ENCODE results near the gene TST.

The TST gene

DNA sequence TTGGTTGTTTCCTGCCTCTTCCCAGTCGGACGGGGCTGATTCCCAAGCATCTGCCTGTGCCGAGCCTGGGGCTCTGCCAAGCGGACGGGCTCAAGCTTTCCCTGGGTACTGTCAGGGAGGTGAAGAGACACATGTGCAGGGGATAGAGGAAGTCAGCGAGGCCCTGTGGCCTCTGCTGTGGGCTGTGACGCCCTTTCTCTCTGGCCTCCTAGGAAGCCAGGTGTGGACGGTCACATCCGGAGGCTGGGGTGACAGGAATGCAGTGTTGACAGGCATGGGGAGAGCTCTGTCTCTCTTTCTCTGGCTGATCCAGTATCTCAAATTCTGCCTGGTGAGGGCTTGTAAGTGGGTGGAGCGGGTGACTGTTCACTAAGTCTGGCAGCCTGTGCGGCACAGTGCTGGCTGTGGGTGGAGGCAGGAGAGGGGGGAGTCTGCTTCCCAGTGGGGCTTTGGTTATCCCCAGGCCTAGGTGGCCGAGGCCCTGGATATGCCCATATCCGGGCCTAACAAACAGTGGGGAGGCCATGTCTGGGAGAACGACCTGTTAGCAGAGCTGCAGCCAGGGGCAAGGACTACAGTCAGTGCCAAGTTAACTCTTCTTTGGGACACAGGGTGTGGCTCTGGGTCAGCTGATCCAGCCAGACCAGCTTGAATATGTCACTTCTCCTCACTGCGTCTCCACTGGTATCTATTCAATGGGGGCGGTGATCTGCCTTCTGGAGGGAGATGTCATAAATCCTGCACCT, 34.2 kb upstream of the TST start:
- no peak for DNase-seq

DNA sequence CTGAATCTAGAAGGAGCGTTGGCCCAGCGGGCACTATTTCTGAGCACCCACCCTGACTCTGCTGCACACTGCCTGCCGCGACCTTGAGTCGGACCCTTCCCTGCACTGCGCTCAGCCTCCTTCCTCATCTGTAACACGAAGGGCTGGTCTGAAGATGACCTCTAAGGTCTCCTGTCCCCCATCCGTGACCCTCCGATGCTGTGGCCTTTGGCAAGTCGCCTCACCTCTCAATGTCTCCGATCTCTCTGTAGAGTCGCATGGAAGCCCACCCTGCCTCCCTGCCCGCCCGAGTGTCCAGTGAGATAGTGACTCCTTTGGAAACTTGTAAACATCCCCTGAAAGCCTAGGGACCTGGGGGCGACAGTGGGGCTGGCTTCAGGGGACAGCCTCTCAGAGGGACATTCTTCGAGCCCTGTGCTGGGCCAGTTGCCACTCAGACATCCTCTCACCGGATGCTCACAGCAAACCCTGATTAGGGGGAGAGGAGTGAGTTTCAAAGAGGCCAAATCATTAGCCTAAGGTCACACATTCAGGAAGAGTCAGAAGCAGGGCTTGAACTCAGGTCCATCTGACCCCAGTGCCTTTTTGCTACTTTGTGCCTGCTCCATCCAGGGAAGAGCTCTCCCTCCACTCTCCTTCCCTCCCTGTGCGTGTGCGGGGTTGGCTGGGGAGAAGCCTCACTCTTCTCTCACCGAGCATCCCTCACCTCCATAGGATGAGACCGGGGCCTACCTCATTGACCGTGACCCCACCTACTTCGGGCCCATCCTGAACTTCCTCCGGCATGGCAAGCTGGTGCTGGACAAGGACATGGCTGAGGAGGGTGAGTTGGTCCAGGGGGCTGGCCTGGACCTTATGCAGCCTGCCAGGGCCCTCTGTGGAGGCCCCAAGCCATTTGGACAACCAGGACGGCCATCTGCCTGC, 33.4 kb upstream of the TST start:
- no peak for DNase-seq

DNA sequence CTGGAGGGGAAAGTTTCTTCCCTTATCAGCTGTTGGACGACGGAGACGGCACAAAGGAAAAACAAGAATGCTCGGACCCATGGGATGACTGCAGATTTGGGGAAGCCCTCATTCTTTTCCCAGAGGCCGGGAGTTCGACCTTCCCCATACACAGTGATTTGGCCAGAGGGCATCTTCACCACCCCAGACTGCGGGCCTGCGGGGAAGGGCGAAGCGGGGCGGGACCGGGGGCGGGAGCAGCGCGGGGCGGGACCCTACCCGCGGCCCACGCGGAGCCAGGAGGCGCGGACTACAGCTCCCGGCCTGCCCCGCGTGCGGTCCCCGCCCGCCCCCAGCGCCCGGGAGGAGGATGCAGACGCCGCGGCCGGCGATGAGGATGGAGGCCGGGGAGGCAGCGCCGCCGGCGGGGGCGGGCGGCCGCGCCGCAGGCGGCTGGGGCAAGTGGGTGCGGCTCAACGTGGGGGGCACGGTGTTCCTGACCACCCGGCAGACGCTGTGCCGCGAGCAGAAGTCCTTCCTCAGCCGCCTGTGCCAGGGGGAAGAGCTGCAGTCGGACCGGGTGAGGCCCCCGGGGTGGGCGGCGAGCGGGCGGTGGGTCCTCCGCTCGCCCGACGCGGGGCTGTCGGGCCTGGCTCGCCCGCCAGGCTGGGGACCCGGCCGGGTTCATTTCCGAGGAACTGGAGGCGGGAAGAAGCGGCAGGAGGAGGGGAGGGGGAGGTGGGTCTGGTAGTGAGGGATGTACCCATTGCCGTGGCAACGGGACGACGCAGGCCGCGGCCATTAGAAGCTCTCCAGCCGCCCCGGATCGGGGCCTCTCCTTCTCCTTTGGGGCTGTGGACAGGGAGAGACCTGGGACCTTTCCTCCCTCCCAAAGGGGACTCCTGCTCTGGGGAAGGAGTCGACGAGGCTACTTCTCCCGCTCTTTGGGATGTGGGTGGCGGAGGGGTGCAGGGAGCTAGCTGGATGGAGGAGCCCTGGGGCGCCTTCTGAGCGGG, 32.4 kb upstream of the TST start, which contains the start of gene KCTD17:
Gene KCTD17 (plus strand): TSS at position 352 of the 995 bp plus-strand sequence. CDS start 19 bp downstream, at position 371.
- DNase-seq = peak; percentile 75

DNA sequence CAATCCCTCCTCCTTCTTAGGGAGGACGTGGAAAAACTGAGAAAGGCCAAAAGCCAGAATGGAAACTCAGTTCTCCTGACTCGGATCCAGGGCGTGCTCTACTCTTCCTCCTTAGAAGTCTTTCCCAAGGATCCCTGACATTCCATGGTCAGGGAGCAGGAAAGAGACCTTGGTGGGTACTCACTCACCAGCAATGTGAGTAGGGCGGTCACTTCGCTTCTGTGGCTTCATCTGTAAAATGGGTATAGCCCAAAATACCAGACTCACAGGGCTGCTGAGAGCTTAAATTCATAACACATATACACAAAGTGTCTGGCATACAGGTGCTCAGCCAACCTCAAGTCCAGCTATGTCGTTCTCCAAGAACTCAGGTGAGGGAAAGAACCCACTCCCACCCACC, 31.7 kb upstream of the TST start:
- no peak for DNase-seq

DNA sequence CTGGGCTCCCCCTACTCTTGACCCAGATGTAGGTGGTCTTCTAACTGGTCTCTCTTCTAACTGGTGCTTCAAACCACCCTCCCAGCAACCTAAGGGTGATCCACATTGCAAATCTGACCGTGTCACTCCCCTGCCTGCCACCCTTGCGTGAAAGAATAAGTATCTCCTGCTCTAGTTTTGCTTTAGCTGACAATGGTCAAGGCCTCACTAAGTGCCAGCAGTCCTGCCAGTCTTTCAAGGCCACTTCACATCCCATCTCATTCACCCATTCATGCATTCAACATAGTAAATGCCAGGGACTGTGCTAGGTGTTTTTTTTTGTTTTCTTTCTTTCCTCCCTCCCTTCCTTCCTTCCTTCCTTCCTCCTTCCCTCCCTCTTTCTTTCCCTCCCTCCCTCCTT, 30.0 kb upstream of the TST start:
- no peak for DNase-seq

DNA sequence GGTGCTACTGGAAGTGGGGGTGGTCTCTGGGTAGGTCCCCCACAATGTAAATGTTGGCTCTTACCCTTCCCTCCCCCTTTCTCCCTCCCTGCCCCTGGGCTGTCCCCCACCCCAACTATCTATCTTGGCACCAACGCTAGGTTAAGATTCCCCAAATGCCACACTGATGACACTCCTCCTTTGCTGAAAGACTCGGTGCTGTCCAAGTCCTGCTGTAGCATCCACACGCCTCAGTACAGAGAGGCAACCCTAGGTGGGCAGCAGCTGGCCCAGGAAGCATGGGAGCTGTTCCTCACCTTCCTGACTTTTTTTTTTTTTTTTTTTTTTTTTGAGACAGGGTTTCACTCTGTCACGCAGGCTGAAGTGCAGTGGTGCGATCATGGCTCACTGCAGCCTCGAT, 28.9 kb upstream of the TST start:
- no peak for DNase-seq

DNA sequence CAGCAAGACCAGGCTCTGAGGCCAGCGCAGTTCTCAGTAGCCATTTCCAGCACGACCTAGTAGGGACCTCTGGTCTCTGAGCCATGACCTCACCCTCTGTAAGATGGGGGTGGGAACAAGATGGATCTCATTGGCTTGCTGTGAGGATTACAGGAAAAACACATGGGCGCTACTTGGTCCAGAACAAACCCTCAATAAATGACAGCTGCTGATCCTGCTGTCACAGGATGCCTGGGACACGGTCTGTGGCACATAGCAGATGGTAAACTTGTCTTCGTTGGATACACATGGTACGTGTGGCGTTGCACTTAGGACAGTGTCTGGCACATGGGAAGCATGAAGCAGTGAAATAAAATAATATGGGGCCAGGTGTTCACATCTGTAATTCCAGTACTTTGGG, 27.8 kb upstream of the TST start:
- no peak for DNase-seq

DNA sequence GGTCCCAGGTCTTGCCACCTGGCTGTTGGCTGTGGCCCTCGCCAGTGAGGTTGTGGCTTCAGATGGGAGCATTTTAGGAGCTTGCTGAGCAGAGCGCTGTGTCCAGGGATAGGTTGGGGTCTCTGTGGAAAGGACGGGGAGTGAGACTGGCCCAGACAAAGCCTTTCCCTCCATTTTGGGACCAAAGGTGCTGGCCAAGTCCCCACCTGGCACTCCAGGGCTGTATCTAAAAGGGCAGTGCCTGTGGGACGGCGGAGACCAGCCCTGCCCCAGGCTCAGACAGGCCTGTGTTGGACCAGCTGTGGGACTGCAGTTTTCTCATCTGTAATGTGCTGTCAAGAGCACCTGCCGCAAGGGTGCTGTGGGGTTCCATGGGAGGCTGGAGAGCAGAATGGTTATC, 27.3 kb upstream of the TST start:
- no peak for DNase-seq

DNA sequence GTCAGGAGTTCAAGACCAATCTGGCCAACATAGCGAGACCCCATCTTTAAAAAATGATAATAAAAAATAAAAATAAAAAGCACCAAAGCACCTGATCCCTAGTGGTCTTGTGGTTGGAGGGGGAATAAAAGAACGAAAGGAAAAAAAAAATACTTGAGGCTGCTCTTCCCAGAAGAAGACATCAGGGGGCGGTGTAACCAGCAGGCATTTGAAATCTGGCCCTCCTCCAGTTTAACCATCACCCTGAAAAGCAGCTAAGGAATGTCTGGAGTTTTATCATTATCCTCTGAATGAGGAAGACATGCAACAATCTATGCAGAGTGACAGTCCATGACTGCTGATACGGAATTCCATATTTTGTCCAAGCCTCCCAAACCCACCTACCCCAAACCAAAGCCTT, 26.7 kb upstream of the TST start:
- no peak for DNase-seq

DNA sequence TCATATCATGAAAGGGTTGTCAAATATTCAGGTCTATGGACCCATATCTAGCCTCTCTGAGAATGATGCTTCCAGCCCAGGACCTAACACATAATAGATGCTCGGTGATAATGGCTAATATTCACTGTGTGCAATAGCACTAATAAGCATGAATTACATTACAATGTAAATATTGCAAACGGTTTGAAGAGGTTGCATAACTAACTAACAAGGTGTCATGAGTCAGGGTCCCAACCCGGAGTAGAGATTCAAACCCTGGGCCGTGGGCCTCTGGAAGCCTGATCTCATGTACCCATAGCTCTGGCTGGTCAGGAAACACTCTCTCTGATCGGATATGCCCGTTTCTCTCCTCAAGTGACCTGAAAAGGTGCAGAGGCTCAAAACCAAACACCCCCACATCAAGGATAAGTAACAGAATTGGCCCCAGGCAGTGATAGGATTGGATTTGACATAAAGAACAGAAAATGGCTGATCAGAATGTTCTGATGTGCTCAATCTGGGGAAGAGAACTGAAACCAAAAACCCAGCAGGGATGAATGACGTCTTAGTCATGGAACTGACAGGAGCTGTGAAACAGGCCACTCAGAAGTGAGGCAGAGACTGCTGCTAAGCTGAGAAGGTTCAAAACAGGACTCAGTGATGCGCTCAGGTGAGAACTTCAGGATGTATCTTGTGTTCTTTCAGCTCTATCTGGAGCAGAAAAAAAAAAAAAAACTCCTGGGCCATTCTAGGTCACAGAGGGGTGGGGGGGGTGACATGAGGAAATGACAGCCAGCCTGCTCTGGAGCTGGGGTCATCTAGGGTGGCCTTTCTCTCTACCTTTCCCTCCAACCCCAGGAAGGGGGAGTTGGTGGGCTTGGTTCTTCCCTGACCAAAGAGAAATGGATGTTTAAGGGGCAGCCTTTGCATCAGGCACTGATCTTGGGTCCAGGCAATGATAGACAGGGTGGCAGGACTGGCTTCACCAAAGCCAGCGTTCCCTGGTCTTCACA, 25.7 kb upstream of the TST start:
- DNase-seq = no peak

DNA sequence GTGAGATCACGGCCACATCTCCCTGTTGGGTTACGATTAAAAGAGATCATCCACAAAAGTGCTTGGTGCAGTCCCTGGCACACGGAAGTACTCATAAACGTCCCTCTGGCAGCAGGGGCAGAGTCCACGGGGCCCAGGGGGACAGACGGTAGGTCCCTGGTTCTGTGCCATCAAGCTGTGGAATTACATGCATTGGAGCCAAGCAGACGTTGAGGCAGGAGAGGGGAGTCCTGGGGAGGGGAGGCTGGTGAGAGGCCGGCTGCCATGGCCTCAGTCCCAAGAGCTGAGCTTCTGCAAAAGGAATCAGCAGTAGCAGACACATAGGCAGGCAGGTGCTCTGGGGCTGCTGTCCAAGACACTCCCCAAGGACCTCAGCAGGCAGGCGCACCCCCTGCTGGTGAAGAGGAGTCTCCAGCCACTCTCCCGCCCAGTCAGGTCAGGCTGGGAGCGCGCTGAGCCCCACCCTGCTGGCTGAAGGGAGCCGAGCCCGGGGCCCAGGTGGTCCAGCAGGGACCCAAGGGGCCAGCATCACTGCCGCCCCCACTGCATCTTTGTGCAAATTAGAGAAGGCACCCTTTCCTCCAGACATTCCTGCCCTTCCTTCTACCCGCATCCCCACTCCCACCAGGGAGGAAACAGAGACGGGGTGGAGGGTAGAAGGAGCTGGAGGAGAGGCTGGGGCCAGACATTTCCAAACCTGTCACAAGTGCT, 24.7 kb upstream of the TST start:
- peak; percentile 36 for DNase-seq

DNA sequence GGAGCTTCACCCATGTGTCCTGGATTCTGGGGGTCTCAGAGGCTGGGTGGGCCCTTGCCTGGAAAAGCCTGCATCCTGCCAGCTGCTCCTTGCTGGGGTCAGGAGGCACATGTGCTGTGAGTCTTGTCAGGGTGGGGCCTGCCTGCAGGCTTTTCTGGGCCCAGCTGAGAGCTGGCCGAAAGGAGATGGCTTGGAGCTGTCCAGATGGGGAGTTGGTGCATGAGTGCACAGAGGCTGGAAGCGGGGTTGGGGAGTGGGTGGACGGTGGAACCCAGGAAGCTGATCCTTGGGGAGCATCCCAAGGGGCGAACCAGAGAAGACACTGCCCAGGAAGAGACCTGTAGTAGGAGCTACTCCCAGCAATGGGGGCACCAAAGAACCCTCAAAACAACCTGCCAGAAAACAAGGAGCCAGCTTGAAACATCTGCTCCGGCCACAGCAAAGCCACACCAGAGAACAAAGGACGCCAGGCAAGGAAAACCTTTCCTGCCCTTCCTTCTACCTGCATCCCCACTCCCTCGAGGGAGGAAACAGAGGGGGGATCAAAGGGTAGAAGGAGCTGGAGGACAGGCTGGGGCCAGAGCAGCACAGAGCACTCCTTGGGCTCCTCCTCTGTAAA, 24.1 kb upstream of the TST start:
- no peak for DNase-seq

DNA sequence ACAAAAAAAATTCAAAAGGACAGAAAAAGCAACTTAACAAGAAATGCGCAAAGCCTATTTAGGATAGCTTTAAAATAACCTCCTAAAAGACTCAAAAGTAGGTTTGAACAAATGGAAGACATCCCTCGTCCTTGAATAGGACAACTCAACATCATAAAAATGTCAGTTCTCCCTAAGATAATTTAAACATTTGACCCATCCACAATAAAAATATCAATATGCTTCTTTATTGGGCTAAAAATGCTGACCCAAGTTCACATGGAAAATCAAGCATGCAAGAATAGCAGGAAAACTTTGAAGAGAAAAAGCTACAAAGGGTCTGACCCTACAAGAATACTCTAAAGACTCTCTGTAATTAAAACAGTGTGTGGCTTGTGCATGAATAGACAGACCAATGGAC, 20.2 kb upstream of the TST start:
- no peak for DNase-seq

DNA sequence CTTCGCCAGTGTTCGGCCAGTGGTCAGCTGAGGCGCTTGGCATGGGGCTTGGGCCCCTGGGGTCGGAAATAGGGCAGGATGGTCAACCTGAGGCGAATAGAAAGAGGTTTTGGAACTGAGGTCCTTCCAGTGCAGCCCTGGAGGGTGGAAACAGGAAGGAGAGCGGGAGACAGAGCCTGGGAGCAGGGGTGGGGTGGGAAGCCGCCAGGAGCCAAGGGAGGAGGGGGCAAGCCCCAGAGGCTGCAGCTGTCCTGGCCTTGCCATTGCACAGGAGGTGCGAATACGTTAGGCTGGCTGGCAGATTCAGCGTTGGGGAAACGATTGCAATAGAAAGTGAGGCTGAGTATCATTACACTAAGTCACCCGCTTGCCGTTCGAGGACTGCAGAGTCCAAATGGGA, 18.4 kb upstream of the TST start:
- no peak for DNase-seq

DNA sequence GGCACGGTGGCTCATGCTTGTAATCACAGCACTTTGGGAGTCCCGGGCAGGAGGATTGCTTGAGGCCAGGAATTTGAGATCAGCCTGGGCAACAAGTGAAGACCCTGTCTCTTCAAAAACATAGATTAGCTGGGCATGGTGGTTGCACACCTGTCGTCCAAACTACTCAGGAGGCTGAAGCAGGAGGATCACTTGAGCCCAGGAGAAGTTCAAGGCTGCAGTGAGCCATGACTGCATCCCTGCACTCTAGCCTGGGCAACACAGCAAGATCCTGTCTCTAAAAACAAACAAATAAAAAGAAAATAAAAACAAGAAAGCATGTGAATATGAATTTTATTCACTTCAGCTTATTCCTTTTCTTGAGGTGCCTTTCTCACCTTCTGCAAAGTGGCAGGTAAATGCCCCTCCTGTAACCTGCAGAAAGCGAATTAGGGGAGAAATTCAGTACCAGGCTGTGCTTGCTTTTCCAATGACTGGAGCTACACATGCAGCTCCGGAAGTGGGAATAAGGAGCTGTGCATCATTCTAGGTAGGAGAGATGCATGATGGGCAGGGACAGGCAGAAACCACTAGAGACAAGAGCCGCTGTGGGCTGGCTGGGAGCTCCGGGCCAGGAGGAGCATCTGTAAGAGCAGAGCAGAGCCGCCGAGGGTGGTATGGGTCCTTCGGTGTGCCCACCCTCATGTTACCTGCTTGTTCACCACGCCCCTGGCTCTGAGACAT, 17.6 kb upstream of the TST start:
- DNase-seq = no peak

DNA sequence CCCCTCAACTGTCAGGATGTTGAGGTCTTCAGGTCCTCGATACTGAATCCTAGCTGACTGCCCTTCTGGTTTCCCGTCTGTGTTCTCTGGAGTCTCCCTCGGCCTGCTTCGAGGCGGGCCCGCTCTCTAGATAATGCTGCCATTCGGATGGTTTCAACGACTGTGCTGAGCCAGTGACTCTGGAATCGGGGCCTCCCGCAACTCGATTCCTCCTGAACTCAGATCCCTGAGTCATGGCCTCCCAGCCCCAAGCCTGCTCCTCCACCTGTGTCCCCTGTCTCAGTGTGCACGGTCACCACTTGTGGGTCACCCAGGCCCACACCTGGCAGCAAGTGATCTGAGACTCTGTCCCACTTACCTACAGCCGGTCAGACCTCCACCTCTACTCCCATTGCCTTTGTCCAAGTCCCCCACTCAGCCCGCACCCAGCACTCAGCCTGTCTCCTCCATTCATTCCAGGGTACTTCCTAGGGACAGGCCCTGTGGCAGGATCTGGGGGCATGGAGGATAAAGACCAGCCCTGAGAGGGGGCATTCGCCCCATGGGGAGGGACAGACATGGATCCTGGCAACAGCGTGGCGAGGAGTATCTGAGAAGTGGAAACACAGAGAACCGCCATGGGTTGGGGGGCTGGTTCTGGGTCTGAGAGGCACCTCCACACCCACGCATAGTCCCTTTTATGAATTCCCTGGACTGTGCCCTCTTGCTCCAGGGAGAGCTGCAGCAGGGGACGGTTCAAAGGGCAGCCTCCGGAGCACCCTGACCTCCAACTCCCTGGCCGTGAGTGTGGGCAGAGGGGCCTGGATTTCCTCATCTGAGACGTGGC, 14.6 kb upstream of the TST start:
- no peak for DNase-seq

DNA sequence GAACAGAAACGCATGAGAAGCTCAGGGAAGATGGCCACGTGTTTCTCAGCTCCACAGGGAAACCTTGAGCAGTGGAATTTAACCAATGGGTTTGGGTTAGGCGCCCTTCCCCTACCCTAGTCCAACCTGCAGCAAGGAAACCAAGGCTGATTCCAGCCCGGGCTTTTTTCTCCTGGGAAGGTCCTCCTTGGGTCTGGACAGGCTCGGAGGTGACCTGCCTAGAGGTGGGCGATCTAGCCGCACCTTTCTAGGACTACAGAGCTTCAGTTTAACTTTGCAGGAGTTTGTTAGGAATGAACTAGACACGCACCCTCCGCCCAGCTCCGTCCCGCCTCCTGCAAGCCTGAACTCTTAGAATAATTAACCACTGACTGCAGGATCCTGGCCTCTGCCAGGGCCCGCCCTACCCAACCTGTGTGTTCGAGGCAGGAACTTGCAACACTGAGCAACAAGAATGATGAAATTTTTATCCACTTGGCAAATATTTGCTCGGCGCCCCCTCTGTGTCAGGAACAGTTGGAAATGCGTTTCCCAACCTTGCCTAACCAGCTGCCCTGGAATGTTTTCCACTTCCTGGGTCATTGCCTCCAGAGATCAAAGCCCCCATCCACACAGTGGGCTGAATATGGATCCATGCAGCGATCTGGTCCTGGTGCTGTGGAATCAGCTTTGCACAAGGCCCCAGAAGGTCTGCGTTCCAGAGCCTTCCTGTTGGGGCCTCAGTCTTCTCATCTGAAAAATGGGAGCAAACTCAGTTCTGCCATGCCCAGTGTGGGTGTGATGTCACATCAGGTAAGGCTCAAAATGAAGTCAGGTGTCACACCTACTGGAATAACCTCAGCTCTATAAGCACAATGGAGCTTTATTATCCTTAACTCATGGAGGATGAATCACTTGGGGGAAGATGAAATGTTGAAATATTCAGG, 13.6 kb upstream of the TST start:
- no peak for DNase-seq

DNA sequence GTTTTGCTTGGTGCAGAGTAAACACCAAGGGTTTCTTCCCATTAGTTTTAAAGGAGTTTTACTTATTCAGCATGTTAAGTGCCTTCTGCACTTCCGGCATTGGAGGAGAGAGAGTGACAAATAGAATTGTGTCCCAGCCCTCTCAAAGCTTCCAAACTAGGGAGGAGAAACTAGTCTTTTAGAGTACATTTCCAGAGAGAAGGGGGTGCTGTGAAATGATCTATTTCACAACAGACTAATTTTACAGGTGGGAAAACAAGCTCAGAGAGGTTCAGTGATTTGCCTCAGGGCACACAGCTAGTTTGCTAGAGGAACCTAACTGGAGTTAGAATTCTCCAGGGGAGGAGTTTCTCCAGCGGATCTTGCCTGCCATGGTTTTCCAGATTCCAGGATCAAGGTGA, 12.9 kb upstream of the TST start:
- DNase-seq = no peak
